ENCODE results near the gene BBS7. TPM values are rescaled to one million over a fixed set of nuclear protein-coding genes. Genes with fewer than 3 reads are reported as not detected.

Gene BBS7
- polyA plus RNA-seq, 1 experiment: 28.9 TPM

- H3K9me3 ChIP-seq (ENCODE audit: control insufficient read depth, insufficient read depth, low read length): no peaks in the 10 kb centered on the region
- POLR2A ChIA-PET: no interaction called here
- H3K4me3 ChIP-seq (ENCODE audit: low read depth, low read length): no peak overlapping the region
- H3K27me3 ChIP-seq (ENCODE audit: control insufficient read depth, insufficient read depth, low read length): no peaks in the 10 kb centered on the region
- DNase-seq (ENCODE audit: low read depth, low spot score): no peak
- CTCF ChIA-PET: no interaction called here
- no peak for TF ChIP-seq CTCF (IDR thresholded peaks at IDR 0.05; ENCODE audit: low read depth, low read length)
- no peak overlapping the region for H3K27ac ChIP-seq (ENCODE audit: low read depth, low read length)
These were observed 8.8 kb downstream of the BBS7 start for GRCh38 chr4:121861426-121861825.

GRCh38 chr4:121860121-121860520, 10.2 kb downstream of the BBS7 start:
- ChIA-PET POLR2A (no interaction called here), CTCF (interaction anchor here (0.8 kb wide), 1 partner anchor 41 kb away, joined by 3 read pairs; no protein-coding TSS in a partner anchor)
- H3K27ac ChIP-seq (ENCODE audit: low read depth, low read length): no peak overlapping the region
- H3K27me3 ChIP-seq (ENCODE audit: control insufficient read depth, insufficient read depth, low read length): no peaks in the 10 kb centered on the region
- no peak overlapping the region for H3K4me3 ChIP-seq (ENCODE audit: low read depth, low read length)
- no peak for TF ChIP-seq CTCF (IDR thresholded peaks at IDR 0.05; ENCODE audit: low read depth, low read length)
- DNase-seq (ENCODE audit: low read depth, low spot score): no peak
- no peaks in the 10 kb centered on the region for H3K9me3 ChIP-seq (ENCODE audit: control insufficient read depth, insufficient read depth, low read length)

GRCh38 chr4:121851354-121851753, 18.9 kb downstream of the BBS7 start:
- Histone ChIP-seq H3K27ac (ENCODE audit: low read depth, low read length) (no peak overlapping the region), H3K27me3 (ENCODE audit: control insufficient read depth, insufficient read depth, low read length) (no peaks in the 10 kb centered on the region), H3K4me3 (ENCODE audit: low read depth, low read length) (no peak overlapping the region), H3K9me3 (ENCODE audit: control insufficient read depth, insufficient read depth, low read length) (no peaks in the 10 kb centered on the region)
- TF ChIP-seq CTCF (IDR thresholded peaks at IDR 0.05; ENCODE audit: low read depth, low read length): no peak
- CTCF ChIA-PET: no interaction called here
- POLR2A ChIA-PET: no interaction called here
- DNase-seq (ENCODE audit: low read depth, low spot score): no peak

GRCh38 chr4:121846662-121847061, 23.6 kb downstream of the BBS7 start:
- Histone ChIP-seq H3K27ac (ENCODE audit: low read depth, low read length) (no peak overlapping the region), H3K27me3 (ENCODE audit: control insufficient read depth, insufficient read depth, low read length) (no peaks in the 10 kb centered on the region), H3K9me3 (ENCODE audit: control insufficient read depth, insufficient read depth, low read length) (no peaks in the 10 kb centered on the region), H3K4me3 (ENCODE audit: low read depth, low read length) (no peak overlapping the region)
- POLR2A ChIA-PET: no interaction called here
- no peak for TF ChIP-seq CTCF (IDR thresholded peaks at IDR 0.05; ENCODE audit: low read depth, low read length)
- CTCF ChIA-PET: no interaction called here
- no peak for DNase-seq (ENCODE audit: low read depth, low spot score)

- H3K27me3 ChIP-seq (ENCODE audit: control insufficient read depth, insufficient read depth, low read length): no peaks in the 10 kb centered on the region
- ChIA-PET CTCF (no interaction called here), POLR2A (no interaction called here)
- H3K9me3 ChIP-seq (ENCODE audit: control insufficient read depth, insufficient read depth, low read length): no peaks in the 10 kb centered on the region
- no peak overlapping the region for H3K4me3 ChIP-seq (ENCODE audit: low read depth, low read length)
- no peak for DNase-seq (ENCODE audit: low read depth, low spot score)
- H3K27ac ChIP-seq (ENCODE audit: low read depth, low read length): no peak overlapping the region
- no peak for TF ChIP-seq CTCF (IDR thresholded peaks at IDR 0.05; ENCODE audit: low read depth, low read length)
These were observed 27.4 kb downstream of the BBS7 start for GRCh38 chr4:121842862-121843261.

All from AG04450 (cell line).